NCI-H82 (cell line): ENCODE results near the gene TGFBR3.
"Not testable (repeated sequence)": the region's sequence is repeated elsewhere in the genome, so short reads cannot be mapped to it uniquely, and the experiment has no call there.

Experiments used
- DNase-seq: peaks from one replicate; lab custom pipeline; 2025; lab: John Stamatoyannopoulos, UW

The TGFBR3 gene

GRCh38 chr1:91682882-91683597, 202.9 kb downstream of the TGFBR3 start:
- DNase-seq, result no peak

DNA sequence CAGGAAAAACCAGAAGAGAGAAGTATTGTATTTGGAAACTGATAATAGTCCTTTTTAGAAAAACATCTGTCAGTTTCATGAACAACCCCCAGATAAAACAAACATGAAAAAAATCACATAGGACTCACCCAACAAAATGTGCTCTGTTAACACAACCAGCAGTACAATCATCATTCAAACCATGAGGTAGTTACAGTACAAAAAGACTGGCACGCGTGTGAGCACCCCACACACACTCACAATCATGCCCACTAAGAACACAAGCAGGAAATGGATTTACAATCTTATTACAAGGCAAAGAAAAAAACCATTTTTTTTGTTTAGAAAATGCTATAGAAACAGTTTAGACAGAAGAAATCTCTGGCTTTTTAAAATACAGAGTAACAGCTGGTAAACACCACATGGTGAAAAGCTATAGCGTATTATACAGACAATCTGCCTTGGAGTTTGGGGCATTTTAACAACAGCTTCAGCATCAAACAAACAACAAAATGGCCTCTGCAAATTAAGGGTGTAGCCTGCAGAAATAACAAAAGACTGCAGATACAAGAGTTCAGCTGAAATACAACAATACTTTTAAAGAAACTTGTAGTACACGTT, 205.3 kb downstream of the TGFBR3 start:
- DNase-seq, result peak; percentile 54

DNA sequence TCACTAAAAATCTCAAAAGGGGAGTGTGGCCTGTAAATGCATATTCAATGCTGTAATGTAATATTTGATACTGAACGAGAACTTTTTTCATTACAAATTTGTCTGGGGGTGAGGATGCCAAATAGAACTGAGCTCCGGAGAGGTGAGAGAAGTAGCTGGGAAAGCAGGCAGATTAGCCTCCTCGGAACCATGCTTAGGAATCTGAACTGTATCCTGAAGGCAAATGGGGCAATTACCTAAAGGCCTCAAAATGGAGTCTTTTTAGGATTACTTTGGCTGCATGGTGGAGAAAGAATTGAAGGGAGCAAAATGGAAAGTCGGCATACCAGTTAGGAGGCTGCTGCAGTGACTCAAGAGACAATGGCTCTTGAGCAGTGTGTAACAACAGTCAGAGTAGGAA, 206.5 kb downstream of the TGFBR3 start:
- DNase-seq, result no peak

DNA sequence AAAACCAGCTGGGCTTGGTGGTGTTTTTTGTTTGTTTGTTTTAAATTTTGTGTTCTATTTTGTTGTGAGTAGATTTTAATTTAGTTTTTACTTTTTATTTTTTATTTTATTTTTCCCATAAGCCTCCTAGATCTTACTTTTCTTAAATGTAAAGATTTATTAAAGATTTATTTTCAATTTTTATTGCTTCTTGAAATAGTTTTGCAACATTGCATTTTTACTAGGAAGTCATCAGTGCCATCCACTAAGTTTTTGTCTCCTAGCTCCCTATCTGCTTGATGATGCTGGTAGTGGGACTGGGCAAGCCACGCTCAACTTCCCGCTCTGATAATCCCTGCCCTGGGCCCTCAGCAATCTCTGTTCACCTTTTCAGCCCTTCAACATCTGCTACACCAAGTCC, 209.9 kb downstream of the TGFBR3 start:
- peak; percentile 47 for DNase-seq

DNA sequence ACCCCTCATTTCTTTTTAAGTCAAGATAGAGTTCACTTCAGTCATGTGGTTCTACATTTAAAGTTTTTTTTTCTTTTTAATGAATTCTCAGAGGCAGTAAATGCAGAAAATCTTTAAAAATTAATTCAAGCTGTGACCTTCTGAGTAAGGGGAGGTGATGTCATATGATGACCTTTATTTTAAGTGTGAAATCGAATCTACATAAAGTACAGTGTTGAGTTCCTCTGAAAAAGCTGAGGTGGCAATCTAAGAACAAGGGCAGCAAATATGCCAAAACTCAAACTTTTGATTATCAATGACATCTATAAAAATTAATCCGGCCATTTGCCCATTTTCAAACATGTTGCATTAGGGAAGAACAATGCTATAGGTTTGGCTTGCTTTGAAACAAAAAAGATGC, 211.8 kb downstream of the TGFBR3 start:
- no peak for DNase-seq

DNA sequence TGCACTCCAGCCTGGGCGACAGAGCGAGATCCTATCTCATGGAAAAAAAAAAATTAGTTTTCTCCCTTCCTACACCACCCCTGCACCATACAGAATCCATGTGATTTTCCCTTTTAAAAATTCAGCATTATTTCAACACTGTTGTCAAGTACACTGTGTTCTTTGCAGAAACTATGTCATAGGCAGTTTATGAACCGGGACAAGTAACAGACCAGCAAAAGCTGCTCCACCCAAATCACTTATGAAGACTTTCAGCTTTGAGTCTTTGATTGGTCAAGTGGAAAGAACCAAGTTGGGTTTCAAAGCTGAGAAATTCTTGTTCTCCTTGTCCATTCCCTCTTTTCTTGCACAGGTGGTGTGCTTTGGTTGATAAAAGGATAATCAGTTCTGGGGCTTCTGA, 212.3 kb downstream of the TGFBR3 start:
- no peak for DNase-seq

GRCh38 chr1:91672601-91673161, 213.3 kb downstream of the TGFBR3 start:
- DNase-seq, result no peak

DNA sequence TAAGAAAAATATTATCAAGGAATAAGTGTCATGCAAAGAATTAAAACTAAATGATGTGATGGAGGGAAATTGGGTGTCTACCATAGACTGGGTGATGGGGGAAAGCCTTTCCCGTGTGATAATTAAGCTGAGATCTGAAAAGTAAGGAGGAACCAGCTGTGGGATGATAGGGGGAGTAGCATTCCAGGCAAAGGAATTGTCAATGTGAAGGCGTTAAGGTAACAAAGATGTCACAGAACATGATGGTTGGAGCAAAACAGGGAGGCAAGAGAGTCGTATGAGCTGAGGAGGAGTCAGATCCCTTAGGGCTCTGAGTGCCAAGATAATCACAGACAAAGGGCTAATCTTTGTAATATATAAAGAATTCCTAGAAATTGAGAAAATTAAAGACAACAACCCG, 215.2 kb downstream of the TGFBR3 start:
- no peak for DNase-seq

GRCh38 chr1:91669584-91670350, 216.2 kb downstream of the TGFBR3 start:
- no peak for DNase-seq

- not testable (repeated sequence) for DNase-seq
Measured at GRCh38 chr1:91666651-91667050, 219.3 kb downstream of the TGFBR3 start.

DNA sequence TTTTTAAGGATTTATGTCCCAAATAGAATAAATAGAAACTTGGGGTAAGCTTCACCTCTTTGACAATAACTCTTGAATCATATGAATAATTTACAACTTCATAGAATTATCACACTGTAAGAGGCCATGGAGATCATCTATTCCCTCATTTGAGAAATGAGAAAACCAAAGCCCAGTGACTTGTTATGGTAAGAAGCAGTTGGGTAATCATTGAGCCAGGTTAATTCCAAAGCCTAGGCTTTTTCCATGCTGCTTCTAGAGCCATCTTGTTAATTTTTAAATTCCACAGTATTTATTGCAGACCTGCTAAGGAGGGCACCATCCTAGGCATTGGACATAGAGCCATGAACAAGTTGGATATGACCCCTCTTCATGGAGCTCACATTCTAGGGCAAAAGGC, 224.8 kb downstream of the TGFBR3 start:
- no peak for DNase-seq

DNA sequence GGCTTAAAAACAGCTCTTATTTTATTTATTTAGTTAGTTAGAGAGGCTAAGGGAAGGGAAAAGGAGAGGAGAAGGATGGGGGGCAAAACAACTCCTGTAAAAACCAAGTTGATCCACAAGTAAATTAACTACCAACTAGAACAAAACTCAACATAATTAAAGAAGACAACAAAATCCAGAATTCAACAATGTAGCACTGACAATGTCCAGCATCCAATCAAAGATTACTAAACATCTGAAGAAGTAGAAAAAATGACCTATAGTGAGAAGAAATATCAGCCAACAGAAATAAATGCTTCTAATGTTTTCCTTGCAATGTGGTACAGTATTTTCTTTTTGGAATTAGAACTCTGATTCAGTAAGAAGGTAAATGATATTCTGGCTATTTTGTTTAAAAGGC, 225.2 kb downstream of the TGFBR3 start:
- no peak for DNase-seq

DNA sequence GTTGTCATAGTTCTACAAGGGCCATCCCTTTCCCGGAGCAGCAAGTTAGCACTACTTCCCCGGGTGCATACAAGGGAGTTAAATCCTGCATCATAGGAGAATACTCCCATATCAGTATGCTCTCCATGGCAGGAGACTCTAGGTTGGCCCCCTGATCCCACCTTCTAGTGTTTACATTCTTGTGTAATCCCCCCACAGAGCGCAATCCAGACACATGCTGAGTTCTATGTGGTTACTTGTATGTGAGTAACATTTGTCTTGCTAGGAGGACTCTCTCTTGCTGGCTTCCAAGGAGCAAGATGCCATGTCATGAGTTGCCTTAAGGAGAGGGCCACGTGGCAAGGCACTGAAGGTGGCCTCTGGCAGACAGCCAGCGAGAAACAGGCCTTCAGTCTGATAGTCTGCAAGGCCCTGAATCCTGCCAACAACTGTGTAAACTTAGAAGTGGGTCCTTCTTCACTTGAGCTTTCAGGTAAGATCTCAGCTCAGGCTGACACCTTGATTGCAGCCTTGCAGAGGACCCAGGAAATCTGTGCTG, 230.0 kb downstream of the TGFBR3 start:
- DNase-seq, result no peak

GRCh38 chr1:91653183-91653582, 232.8 kb downstream of the TGFBR3 start:
- no peak for DNase-seq

- no peak for DNase-seq
Measured at GRCh38 chr1:91651661-91652071, 234.3 kb downstream of the TGFBR3 start.

DNA sequence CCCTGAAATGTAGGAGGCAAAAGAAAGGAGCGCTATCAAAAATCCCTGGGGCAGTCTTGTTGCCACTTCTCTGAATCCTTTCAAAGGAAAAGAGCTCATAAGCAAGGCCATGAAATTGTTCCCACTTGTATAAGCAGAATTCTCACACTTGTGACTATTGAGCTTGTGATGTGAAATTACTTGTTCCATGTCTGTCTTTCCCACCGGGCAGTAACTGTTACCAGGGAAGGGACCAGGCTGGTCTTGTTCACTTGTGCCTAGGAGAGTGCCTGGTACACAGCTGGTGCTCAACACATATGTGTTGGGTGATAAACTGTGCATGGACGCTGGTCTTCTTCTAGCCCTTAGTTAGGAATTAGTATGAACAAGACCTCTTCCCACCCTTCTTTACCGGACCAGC, 234.7 kb downstream of the TGFBR3 start:
- DNase-seq, result no peak

DNA sequence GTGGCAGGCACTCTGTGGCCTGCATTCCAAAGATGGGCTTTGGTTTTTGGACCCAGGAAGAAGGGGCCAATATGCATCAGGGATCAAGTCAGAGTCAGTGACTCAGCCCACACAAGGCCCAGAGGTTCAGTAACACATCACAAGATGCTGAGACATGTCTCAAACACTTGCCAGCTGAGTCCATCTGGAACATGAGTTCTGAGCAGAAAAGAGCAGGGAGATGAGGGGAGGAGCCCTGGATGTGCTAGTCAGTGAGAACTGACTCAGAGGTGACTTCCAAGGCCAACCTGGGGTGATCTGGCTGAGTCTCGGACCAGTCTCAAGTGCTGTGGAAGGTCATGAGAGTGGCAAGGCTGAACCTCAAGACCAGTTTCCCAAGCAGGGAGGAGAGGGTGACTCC, 235.2 kb downstream of the TGFBR3 start:
- DNase-seq, result no peak

DNA sequence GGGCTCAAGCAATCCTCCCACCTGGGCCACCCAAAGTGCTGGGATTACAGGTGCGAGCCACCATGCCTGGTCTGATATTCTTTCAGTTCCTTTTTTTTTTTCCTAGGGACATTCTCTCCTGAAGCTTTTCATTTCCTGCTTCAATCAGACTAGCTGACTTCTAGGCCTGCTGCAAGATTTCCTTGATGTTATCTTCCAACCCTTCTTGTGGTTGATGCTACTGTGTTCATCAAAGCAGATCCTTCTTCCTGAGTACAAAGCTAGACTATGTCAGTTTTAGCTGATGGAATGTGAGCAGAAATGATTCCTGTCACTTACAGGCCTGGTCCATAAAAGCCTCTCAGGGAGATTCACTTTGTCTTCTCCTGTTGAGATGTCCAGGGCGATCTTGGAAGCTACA, 238.9 kb downstream of the TGFBR3 start:
- no peak for DNase-seq

DNA sequence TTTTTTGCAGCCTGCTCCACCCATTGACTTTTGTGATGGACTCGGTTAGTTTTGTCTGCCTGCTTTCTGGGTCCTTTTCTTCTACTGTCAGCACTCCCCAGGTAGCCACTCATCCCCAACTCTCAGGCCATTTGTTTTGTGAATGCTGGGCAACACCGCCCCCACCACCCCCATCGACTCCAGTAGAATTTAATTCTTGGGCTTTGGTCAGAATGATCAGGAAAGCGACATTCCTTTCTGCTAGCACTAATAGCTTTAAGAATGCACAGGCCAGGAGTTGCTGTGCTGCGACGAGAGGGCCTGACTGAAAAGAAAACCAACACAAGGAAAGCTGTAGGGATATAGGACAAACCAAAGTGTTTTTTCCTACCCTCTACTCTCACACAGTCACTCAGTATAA, 240.9 kb downstream of the TGFBR3 start:
- DNase-seq, result no peak

- DNase-seq, result no peak
Measured at GRCh38 chr1:91643431-91643830, 242.5 kb downstream of the TGFBR3 start.

DNA sequence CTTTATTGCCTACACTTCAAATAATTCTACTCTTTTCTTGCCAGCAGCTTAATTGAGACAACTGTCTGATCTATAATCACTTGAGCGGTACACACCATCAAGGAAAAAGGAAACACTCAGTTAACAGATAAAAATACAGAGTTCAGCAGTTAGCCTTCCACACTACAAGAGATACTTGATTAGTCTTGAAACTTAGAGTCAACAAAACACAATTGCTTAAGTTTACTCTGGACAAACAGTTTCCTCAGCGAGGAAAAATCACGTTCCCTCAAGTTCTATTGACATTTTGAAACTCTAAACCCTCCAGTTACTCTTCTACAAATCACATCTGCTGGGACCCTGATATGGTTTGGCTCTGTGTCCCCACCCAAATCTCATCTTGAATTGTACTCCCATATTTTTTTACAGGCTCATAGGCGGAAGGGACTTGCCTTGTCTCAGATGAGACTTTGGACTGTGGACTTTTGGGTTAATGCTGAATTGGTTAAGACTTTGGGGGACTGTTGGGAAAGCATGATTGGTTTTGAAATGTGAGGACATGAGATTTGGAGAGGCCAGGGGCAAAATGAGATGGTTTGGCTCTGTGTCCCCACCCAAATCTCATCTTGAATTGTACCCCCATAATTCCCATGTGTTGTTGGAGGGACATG, 244.9 kb downstream of the TGFBR3 start:
- DNase-seq, result no peak

GRCh38 chr1:91637539-91637994, 248.4 kb downstream of the TGFBR3 start:
- no peak for DNase-seq
